Stimulated activated CD8-positive, alpha-beta memory T cell treated with anti-CD3 and anti-CD28 coated beads, Interleukin-7, amount 100 ng/mL, for 24 hours (primary cell): Measurements from ENCODE around the gene CRKL.
"Not testable (repeated sequence)": the region's sequence is repeated elsewhere in the genome, so short reads cannot be mapped to it uniquely, and the experiment has no call there.

Experiments used
- DNase-seq: peaks from one replicate; pipeline ENCODE4 v3.0.0-alpha.2; 2020; ENCODE audit warnings: low read depth

Gene CRKL

DNA sequence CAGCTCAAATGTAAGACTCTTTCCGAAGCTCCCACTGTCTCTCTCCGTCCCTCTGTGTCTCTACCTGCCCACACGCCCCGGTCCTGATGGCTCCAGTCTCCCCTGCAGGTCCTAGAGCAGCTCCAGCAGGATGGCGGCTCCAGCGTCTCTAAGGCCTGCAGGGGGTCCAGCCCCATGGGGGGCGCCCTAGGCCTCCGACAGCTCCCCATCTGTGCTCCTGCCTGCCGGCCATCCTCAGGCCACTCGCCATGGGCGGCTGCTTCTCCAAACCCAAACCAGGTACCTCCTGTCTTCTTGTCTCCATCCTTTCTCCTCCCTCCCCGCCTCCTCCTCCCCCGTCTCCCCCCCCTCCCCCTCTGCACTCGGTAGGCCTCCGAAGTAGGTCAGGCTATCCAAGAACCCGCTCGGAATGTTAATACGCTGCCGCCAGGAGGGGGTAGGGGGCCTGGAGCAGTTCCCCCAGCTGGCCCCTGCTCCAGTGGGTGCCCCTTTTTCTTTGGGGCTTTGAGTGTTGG, 50.5 kb downstream of the CRKL start:
- DNase-seq = no peak

DNA sequence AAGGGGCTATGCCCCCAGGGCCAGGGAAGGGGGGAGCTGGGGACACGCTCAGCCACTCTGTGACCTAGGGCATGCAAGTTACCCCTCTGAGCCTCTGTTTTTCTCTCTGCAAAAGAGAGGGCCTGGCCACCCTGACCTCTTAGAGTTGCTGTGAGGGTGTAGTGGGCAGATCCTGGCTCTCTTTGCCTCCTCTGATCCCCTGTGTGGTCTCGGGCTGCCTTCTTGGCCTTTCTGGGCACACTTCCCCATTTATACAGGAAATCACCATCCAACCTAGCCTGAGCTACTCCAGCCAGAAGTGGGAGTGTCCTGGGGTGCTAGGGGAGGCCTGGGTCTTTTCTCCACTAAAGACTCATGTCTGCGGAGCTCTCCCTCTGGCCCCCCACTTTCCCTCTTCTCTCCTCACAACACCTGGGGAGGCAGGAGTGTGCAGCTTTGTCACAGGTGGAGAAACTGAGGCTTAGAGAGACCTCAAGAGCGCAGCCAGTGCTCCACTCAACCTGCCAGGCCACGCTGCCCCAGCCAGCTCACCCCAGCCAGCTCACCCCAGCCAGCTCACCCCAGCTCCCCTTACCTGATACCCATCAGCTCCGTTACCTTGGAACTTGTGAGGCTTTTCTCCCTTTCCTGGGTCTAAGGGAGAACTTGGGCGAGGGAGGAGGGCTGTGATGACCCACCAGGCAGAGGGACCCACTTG, 51.2 kb downstream of the CRKL start:
- no peak for DNase-seq

DNA sequence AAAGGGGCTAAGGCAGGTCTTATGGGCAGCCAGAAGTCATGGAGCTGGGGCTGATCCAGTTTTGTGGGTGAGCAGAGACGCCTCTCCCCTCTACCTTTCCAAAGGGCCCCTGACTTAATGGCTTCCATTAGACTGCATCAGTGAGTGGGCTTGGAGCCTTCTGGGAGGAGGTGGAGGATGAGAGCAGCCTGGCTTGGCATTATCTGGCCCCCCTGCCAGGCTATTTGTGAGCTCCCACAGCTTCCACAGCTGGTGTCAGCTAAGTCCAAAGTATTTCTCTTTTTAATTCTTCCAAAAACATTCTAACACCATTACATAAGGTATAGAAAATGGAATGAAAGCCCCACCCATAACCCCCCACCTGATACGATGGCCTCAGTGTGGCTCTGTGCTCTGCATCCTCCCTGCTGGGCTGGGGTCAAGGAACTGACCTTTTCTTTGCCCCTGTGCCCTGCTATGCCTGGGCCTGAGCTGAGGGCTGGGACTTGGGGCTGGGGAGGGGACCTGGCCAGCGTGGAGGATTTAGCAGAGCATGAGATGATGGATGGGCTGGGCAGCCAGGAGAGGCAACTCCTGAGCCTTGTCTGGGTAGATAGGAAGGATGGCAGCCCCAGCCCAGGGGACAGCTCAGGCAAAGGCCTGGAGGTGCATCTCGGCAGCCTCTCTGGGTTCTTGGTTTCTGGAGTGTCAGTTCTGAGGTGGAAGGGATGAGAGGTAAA, 53.9 kb downstream of the CRKL start:
- no peak for DNase-seq

DNA sequence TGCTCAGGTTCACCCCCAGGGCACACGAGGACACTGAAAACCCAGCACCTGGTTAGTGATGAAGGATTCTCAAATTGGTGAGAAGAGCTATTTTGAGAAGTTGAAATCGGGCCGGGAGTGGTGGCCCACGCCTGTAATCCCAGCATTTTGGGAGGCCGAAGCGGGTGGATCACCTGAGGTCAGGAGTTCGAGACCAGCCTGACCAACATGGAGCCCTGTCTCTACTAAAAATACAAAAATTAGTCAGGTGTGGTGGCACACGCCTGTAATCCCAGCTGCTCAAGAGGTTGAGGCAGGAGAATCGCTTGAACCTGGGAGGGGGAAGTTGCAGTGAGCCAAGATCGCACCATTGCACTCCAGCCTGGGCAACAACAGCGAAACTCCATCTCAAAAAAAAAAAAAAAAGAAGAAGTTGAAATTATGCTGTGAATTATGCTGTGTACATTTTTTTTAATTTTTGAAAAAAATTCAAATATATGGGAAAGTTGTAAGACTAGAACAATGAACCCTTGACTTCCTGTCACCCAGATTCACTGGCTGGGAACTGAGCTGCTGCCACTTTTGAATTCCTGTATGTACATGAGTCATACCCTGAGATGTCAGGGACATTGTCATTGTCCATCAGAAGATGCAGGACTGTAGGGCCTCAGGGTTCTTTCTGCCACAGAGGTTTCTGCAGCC, 54.9 kb downstream of the CRKL start:
- not testable (repeated sequence) for DNase-seq

DNA sequence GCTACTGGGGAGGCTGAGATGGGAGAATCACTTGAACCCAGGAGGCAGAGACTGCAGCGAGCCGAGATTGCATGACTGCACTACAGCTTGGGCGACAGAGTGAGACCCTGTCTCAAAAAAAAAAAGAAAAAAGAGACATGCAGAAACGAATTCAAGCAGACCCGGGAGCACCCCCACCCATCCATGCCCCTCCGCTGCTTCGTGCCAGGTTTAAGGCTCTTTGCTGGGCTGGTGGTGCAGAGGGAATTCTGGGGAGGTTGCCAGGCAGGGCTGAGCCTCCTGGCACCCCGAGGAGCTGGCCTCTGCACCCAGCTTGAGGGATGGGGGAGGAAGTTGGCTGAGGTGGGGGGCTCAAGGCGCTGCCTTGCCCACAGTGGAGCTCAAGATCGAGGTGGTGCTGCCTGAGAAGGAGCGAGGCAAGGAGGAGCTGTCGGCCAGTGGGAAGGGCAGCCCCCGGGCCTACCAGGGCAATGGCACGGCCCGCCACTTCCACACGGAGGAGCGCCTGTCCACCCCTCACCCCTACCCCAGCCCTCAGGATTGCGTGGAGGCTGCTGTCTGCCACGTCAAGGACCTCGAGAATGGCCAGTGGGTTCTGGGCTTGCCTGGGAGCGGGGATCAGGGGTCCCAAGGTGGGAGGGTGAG, 55.8 kb downstream of the CRKL start:
- DNase-seq = no peak

DNA sequence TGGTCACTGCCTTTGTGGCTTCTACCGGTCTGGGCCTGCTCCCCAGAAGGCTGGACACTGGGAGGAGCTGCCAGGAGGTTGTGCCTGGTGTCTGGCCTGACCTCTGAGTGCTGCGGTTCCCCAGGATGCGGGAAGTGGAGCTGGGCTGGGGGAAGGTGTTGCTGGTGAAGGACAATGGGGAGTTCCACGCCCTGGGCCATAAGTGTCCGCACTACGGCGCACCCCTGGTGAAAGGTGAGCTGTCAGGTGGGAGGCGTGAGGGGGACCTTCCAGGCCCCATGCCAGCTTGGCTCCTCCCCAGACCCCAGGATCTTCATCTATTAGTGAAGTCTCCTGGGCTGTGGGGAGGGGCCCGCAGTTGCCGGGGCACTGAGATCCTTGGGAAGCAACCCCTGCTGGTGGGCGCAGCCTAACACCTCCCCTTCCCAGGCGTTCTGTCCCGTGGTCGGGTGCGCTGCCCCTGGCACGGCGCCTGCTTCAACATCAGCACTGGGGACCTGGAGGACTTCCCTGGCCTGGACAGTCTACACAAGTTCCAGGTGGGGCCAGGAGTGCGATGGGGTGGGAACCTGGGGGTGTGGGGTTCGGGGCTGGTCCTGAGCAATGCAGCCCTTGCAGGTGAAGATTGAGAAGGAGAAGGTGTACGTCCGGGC, 56.6 kb downstream of the CRKL start:
- DNase-seq = no peak

DNA sequence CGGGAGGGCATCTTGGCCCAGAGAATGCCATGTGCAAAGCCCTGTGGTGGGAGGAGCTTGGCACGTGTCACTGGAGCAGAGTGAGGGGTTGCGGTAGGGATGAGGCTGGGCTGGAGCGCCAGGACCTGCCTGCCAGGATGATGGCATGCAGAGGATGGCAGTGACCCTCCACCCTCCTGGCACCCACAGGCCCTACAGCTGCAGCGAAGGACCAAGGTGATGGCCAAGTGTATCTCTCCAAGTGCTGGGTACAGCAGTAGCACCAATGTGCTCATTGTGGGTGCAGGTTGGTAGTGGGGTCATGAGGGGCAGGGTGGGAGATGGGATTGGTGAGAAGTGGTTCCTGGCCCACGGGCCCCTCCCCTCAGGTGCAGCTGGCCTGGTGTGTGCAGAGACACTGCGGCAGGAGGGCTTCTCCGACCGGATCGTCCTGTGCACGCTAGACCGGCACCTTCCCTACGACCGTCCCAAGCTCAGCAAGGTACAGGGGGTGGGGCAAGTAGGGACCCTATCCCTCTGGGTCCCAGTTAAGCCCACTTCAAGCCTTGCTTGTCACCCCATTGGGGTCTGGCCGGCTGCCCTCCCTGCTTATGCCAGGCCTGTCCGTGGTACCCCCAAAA, 57.2 kb downstream of the CRKL start:
- no peak for DNase-seq

DNA sequence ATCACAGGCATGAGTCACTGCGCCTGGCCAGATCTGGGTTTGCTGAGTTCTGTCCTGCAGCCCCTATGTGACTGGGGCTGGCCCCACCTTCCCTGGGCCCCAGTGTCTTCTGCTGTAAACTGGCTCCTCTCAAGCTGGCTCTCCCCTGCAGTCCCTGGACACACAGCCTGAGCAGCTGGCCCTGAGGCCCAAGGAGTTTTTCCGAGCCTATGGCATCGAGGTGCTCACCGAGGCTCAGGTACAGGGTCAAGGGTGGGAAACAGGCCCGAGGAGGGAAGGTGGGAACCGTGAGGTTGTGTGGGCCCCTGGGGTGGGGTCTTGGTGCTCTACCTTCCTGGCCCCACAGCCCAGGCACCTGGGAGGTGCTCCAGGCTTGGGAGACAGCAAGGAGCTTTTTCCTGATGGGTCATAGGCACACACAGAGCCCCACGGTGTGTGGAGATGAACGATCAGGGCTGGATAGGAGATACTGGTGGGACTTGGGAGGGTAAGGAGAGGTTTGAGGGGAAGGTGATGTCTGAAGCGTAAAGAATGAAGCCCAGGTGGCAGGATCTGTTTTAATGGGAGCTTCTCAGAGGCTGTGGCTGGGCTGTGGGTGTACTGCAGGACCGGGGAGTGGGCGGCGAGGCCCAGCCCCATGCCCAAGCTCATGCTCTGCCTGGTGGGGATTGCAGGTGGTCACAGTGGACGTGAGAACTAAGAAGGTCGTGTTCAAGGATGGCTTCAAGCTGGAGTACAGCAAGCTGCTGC, 58.5 kb downstream of the CRKL start:
- no peak for DNase-seq

DNA sequence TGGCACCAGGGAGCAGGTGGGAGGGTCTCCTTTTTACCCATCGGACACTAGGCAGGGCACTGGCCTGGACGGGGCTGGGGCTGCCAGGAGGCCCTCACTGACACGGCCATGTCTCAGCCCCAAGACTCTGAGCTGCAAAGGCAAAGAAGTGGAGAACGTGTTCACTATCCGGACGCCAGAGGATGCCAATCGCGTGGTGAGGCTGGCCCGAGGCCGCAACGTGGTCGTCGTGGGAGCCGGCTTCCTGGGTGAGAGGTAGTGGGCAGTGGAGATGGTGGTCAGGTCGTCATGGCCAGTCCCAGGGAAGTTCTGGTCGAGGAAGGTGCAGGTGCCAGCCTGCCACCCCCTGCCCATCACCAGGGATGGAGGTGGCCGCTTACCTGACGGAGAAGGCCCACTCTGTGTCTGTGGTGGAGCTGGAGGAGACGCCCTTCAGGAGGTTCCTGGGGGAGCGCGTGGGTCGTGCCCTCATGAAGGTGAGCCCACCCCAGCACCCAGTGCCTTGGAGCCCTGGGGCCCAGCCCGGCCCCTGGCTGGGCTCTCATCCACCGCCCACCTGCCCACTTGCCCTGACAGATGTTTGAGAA, 59.2 kb downstream of the CRKL start:
- DNase-seq = no peak

DNA sequence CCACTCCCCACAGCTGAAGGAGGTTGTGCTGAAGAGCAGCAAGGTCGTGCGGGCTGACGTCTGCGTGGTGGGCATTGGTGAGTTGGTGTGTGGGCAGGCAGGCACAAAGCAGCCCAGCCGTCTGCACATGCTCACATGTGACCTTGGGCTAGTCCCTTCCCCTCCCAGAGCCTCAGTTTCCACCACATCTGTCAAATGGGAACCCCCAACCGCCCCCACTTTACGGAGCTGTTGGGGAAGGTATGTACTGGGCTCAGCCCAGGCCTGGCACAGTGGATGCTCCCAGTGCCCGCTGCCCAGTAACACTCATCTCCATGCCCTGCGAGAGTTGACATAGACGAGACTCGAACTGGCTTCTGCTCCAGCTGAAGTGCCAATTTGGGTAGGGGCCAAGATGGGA, 59.8 kb downstream of the CRKL start:
- no peak for DNase-seq

DNA sequence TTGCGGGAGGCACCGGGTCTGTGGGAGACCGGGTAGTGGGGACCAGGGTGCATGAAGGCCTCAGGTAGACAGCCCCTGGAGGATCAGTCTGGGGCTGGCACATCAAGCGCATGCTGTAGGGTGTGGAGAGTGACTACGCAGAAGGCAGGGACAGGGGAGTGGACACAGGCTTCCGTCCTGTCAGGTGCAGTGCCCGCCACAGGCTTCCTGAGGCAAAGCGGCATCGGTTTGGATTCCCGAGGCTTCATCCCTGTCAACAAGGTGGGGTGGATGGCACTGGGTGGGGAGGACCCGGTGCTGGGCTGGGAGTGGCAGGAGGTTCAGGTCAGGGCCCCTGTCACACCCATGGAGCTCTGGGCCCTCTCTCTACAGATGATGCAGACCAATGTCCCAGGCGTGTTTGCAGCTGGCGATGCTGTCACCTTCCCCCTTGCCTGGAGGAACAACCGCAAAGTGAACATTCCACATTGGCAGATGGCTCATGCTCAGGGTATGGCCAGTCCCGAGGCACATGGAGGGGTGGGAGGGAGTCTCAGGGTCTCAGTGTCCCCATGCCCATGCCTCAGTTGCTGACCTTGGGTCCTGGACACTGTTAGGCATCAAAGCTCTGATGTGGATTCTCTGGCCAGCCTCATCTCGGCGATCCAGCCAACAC, 60.4 kb downstream of the CRKL start:
- no peak for DNase-seq

DNA sequence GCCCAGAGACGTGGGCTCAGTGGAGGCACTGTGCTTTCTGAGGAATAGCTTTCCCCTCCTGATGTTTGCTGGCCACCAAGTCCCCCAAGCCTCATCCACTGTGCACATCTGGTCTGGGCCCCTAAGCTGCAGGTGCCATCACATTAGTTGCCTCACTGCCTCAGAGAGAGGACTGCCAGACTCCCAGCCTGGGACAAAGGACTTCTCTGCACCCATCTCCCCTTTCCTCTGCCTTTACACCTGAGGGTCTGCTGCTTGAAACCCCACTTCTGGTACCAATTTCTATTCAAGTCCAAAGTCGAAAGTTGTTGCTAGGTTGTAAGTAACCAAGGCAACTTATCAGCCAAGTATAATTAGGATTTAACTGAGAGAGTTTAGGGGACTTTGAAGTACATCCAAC, 61.2 kb downstream of the CRKL start:
- no peak for DNase-seq

DNA sequence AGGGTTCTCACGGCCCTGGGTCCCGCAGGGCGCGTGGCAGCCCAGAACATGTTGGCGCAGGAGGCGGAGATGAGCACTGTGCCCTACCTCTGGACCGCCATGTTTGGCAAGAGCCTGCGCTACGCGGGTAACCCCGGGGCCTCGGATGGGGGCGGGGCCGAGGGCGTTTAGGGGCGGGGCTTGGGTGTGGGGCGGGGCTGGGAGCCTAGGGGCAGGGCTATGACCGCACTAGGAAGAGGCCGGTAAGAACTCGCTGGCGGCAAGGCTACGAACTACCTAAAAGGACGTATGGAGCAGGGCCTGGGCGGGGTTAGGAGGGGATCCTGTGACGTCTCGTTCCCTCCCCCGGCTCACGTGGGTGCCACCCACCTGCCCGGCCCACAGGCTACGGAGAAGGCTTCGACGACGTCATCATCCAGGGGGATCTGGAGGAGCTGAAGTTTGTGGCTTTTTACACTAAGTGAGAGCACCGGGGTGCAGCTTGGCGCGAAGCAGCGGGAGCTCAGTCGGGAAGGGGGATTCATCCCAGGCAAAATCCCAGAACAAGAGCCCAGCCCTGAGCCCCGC, 62.1 kb downstream of the CRKL start:
- no peak for DNase-seq

DNA sequence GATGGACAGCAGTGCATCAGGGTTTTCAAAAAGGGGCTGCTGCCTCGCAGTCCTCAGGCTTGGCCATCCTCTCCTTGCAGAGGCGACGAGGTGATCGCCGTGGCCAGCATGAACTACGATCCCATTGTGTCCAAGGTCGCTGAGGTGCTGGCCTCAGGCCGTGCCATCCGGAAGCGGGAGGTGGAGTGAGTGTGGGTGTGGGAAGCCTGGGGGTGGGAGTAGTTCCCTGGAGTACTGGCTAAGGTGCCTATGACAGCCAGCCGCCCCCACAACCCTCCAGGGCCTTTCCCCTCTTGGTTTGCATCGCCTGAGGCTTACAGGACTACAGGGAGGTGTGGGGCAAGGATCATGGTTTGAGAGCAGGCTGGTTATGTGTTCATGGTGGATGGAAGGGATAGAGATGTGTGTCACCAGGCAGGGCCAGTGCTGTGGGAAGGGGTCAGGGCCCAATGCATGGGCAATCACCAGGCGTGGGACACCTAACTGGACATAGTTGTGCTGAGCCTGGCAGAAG, 62.8 kb downstream of the CRKL start:
- DNase-seq = no peak

DNA sequence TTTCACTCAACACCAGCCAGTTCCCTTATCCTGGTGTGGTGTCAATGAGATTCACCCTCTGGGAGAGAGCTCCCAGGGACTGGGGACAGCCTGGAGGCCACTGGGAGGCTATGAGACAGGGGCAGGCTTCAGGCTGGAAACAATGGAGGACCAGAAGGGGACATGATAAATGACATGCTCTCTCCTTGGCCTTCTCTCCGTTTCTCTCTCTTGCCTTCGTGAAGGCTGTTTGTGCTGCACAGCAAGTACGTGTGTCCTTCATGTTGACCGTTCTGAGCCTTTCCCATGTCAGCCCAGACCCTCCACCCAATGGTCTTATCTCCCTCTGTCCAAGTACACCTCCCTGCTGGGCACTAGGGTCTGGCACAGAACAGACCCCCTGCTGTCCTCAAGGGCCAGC, 63.3 kb downstream of the CRKL start:
- no peak for DNase-seq

DNA sequence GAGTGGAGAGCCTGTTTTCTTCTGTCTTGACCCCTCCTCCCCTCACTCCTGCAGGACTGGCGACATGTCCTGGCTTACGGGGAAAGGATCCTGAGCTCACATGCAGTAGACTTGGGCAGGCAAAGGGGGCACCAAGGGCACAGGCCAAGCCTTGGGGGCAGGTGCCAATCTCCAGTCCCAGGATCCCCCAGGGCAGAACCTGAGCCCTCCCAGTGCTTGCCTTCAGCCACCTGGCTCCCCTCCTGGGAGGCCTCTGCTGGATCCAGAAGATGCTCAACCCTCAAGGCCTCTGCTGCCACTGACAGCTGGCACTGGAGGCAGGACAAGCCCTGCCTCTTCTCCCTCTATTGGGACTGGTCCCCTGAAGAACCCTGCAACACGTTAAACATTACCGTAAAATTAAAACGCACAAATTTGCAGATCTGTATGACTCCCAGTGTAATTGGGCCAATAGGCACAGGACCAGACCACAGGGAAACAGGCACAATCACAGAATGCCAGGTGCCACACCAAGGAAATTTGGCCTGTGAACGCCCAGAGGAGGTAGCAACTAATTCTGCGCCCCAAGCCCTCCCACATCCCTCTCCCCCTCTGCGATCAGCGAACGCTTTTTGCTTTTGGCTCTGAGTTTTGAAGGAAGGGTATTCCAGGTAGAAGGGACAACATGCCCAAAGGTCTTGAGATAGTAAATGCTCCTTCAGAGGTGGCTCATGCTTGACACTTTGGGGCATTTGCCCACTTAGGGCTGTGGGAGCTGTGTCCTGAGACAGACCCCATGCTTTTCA, 63.9 kb downstream of the CRKL start:
- no peak for DNase-seq

DNA sequence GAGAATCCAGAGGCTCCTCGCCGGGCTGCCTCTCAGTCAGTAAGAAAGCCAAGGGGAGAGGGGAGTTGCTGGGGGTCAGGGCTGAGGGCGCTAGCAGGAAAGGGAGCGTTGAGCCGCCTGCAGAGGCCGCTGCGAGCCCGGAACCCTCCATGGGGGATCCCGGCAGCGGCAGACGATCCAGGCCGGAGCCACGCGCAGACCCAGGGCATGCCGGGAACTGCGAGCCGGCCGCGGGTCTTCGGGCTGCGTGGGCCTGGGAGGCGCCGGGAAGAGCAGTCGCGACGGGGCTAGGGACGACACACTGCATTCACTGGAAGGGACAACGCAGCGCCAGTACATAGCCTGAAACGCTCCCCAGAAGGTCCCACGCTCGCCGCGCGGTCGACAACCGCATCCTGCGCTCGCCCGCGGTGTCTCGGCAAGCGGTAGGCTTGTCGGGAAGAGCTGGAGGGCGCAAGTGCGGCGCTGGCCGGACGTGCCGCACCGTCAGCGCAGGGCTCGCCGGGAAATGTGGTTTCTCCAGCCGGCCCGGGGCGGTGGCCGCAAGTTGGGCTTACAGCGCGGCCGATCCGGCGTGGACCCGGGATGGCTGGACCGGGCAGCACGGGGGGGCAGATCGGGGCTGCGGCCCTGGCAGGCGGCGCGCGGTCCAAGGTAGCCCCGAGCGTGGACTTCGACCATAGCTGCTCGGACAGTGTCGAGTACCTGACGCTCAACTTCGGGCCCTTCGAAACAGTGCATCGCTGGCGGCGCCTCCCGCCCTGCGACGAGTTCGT, 64.8 kb downstream of the CRKL start, which contains the start of gene LZTR1:
Gene LZTR1 (plus strand): TSS at position 511 of the 776 bp plus-strand sequence. CDS start 75 bp downstream, at position 586.
- no peak for DNase-seq

DNA sequence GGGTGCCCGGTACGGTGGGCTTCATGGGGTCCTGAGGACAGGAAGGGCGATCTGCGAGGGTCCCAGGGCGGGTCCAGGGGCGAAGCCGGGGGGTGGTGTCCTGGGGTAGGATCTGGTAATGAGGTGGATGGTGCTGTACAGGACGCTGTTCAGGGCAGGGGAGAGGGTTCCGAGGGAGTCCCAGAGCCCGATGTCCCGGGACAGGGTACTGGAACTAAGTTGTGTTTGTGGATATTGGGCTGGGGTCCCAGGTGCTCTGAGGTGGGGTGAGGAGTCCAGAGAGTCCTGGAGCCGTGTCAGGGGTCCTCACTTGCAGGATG, 65.3 kb downstream of the CRKL start:
- DNase-seq = no peak
